ENCODE results near the gene PMPCB.
"Not testable (repeated sequence)": the region's sequence is repeated elsewhere in the genome, so short reads cannot be mapped to it uniquely, and the experiment has no call there.

GRCh38 chr7:103273374-103273773, 23.9 kb upstream of the PMPCB start:
- TF ChIP-seq, protein P1, sequence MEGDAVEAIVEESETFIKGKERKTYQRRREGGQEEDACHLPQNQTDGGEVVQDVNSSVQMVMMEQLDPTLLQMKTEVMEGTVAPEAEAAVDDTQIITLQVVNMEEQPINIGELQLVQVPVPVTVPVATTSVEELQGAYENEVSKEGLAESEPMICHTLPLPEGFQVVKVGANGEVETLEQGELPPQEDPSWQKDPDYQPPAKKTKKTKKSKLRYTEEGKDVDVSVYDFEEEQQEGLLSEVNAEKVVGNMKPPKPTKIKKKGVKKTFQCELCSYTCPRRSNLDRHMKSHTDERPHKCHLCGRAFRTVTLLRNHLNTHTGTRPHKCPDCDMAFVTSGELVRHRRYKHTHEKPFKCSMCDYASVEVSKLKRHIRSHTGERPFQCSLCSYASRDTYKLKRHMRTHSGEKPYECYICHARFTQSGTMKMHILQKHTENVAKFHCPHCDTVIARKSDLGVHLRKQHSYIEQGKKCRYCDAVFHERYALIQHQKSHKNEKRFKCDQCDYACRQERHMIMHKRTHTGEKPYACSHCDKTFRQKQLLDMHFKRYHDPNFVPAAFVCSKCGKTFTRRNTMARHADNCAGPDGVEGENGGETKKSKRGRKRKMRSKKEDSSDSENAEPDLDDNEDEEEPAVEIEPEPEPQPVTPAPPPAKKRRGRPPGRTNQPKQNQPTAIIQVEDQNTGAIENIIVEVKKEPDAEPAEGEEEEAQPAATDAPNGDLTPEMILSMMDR (IDR thresholded peaks at IDR 0.05; ENCODE audit: low read depth, low read length) = not testable (repeated sequence)
- not testable (repeated sequence) for TF ChIP-seq EZH2phosphoT487 (IDR thresholded peaks at IDR 0.05; ENCODE audit: low read depth)

Measured in OCI-LY3 (cell line).